Trophoblast cell (in vitro differentiated cells and primary cell): ENCODE data around the gene TAX1BP3.

Experiments used
- DNase-seq, 2 donors: peaks; one replicate each; pipeline ENCODE4 v3.0.0-alpha.2; 2016
- H2AFZ ChIP-seq: 2 replicates; pipeline ENCODE4 v1.6.1; 2013; ENCODE audit warnings: low read length, moderate library complexity, mild to moderate bottlenecking; ENCODE audit not compliant: insufficient read depth, poor library complexity
- H2AK5ac ChIP-seq: 2 replicates; pipeline ENCODE4 v1.6.1; 2013; ENCODE audit warnings: mild to moderate bottlenecking, low read length
- H2BK120ac ChIP-seq: 2 replicates; pipeline ENCODE4 v1.6.1; 2013; ENCODE audit warnings: low read length, mild to moderate bottlenecking, moderate library complexity; ENCODE audit not compliant: insufficient read depth, poor library complexity
- H2BK12ac ChIP-seq: 2 replicates; pipeline ENCODE4 v1.6.1; 2013; ENCODE audit warnings: mild to moderate bottlenecking, low read length, moderate library complexity
- H2BK5ac ChIP-seq: 2 replicates; pipeline ENCODE4 v1.6.1; 2013; ENCODE audit warnings: low read length, low read depth, moderate library complexity, mild to moderate bottlenecking; ENCODE audit not compliant: poor library complexity
- H3K14ac ChIP-seq: 2 replicates; pipeline ENCODE4 v1.6.1; 2013; ENCODE audit warnings: mild to moderate bottlenecking, low read length
- H3K18ac ChIP-seq: 2 replicates; pipeline ENCODE4 v1.6.1; 2013; ENCODE audit warnings: mild to moderate bottlenecking, low read length
- H3K23ac ChIP-seq: 2 replicates; pipeline ENCODE4 v1.6.1; 2013; ENCODE audit warnings: low read length
- H3K27ac ChIP-seq: 2 replicates; pipeline ENCODE4 v1.5.1; 2013; ENCODE audit warnings: low read depth, mild to moderate bottlenecking, inconsistent platforms, low read length, moderate library complexity
- H3K27me3 ChIP-seq: 2 replicates; pipeline ENCODE4 v1.6.1; 2013; ENCODE audit warnings: inconsistent platforms, mild to moderate bottlenecking, low read length, moderate library complexity; ENCODE audit not compliant: insufficient read depth
- H3K36me3 ChIP-seq, 2 experiments: 1 replicate in 1 of 2; 2 replicates in 1 of 2; pipeline ENCODE4 v1.6.1; 2013; ENCODE audit warnings: low read length in 2 of 2, mild to moderate bottlenecking in 2 of 2, moderate library complexity in 1 of 2; ENCODE audit not compliant: insufficient read depth in 2 of 2, control insufficient read depth in 1 of 2
- H3K4ac ChIP-seq: 2 replicates; pipeline ENCODE4 v1.6.1; 2013; ENCODE audit warnings: low read depth, mild to moderate bottlenecking, low read length, moderate library complexity
- H3K4me1 ChIP-seq, 2 experiments: 1 replicate in 1 of 2; 2 replicates in 1 of 2; pipeline ENCODE4 v1.6.1; 2013; ENCODE audit warnings: low read length in 2 of 2, mild to moderate bottlenecking in 2 of 2, moderate library complexity in 1 of 2; ENCODE audit not compliant: insufficient read depth in 2 of 2, control insufficient read depth in 1 of 2
- H3K4me2 ChIP-seq: 2 replicates; pipeline ENCODE4 v1.6.1; 2013; ENCODE audit warnings: inconsistent platforms, mild to moderate bottlenecking, low read length, moderate library complexity
- H3K4me3 ChIP-seq: 2 replicates; pipeline ENCODE4 v1.5.1; 2013; ENCODE audit warnings: mild to moderate bottlenecking, low read depth, low read length, inconsistent platforms
- H3K79me1 ChIP-seq: one replicate; pipeline ENCODE4 v1.6.1; 2013; ENCODE audit warnings: low read length
- H3K79me2 ChIP-seq: 2 replicates; pipeline ENCODE4 v1.6.1; 2013; ENCODE audit warnings: low read length, mild to moderate bottlenecking; ENCODE audit not compliant: control insufficient read depth, insufficient read depth, poor library complexity
- H3K9ac ChIP-seq: 2 replicates; pipeline ENCODE4 v1.6.1; 2013; ENCODE audit warnings: mild to moderate bottlenecking, low read length
- H3K9me3 ChIP-seq: 2 replicates; pipeline ENCODE4 v1.6.1; 2013; ENCODE audit warnings: low read depth, mild to moderate bottlenecking, control low read depth, inconsistent platforms, low read length; ENCODE audit not compliant: insufficient read depth
- H4K12ac ChIP-seq: 2 replicates; pipeline ENCODE4 v1.6.1; 2013; ENCODE audit warnings: low read depth, mild to moderate bottlenecking, low read length, moderate library complexity
- H4K8ac ChIP-seq: 2 replicates; pipeline ENCODE4 v1.6.1; 2013; ENCODE audit warnings: low read depth, mild to moderate bottlenecking, low read length, moderate library complexity
- H4K91ac ChIP-seq: one replicate; pipeline ENCODE4 v1.6.1; 2013; ENCODE audit warnings: low read depth, mild to moderate bottlenecking, low read length, moderate library complexity
- WGBS: extraction: QIAGEN DNeasy Blood & Tissue Kit; methylation state at CpG from one replicate; pipeline ENCODE4 v1.1.7; 2013; ENCODE audit warnings: missing lambda C conversion rate; ENCODE audit not compliant: insufficient read length, insufficient coverage; ENCODE audit errors: extremely low coverage; 5-methylcytosine and 5-hydroxymethylcytosine counted together

TAX1BP3 gene

GRCh38 chr17:3669085-3669347 is 638 bp upstream of the TAX1BP3 start:
- peak overlapping the region; percentile 23 for H2BK120ac ChIP-seq
- peak overlapping the region; percentile 97 for H3K4me3 ChIP-seq
- peak overlapping the region; percentile 78 for H3K14ac ChIP-seq
- no peak for DNase-seq
- H3K79me2 ChIP-seq = peaks cover 23% of the 10 kb centered on the region
- no peaks in the 10 kb centered on the region for H3K9me3 ChIP-seq
- no peak overlapping the region for H3K23ac ChIP-seq
- H3K36me3 ChIP-seq = peaks cover 21 to 22% of the 10 kb centered on the region in 2 experiments
- H3K18ac ChIP-seq = peak overlapping the region; percentile 76
- peak overlapping the region; percentile 38 for H2BK5ac ChIP-seq
- no peak overlapping the region for H3K27ac ChIP-seq
- H3K9ac ChIP-seq = peak overlapping the region; percentile 91
- peak overlapping the region; percentile 92 for H3K4ac ChIP-seq
- H4K12ac ChIP-seq = peak overlapping the region; percentile 91
- peak overlapping the region; percentile 50 for H2AK5ac ChIP-seq
- peak overlapping the region; percentile 76 for H3K4me2 ChIP-seq
- H2AFZ ChIP-seq = peak overlapping the region; percentile 85
- WGBS = no CpG with 5 or more reads among the region's 32 CpGs
- H4K91ac ChIP-seq = peak overlapping the region; percentile 69
- H2BK12ac ChIP-seq = no peak overlapping the region
- H3K79me1 ChIP-seq = peaks cover 15% of the 10 kb centered on the region
- H4K8ac ChIP-seq = peak overlapping the region; percentile 96
- peaks cover 7 to 15% of the 10 kb centered on the region in 2 experiments for H3K4me1 ChIP-seq
- no peaks in the 10 kb centered on the region for H3K27me3 ChIP-seq

GRCh38 chr17:3667366-3668278 is 756 bp downstream of the TAX1BP3 start:
- peak overlapping the region; percentile 96 for H3K4me3 ChIP-seq
- peak overlapping the region; percentile 78 for H3K4me2 ChIP-seq
- no peaks in the 10 kb centered on the region for H3K9me3 ChIP-seq
- peak overlapping the region; percentile 98 for H3K4ac ChIP-seq
- H3K18ac ChIP-seq = peak overlapping the region; percentile 100
- H3K79me2 ChIP-seq = peaks cover 23% of the 10 kb centered on the region
- peak overlapping the region; percentile 99 for H4K8ac ChIP-seq
- H3K27me3 ChIP-seq = no peaks in the 10 kb centered on the region
- H3K9ac ChIP-seq = peak overlapping the region; percentile 92
- peaks cover 32 to 33% of the 10 kb centered on the region in 2 experiments for H3K36me3 ChIP-seq
- H2AFZ ChIP-seq = peak overlapping the region; percentile 95
- WGBS = no CpG with 5 or more reads among the region's 39 CpGs
- peak overlapping the region; percentile 63 for H2BK12ac ChIP-seq
- H3K23ac ChIP-seq = no peak overlapping the region
- H3K27ac ChIP-seq = peak overlapping the region; percentile 100
- H3K79me1 ChIP-seq = peaks cover 15% of the 10 kb centered on the region
- H4K12ac ChIP-seq = peak overlapping the region; percentile 97
- peak overlapping the region; percentile 100 for H4K91ac ChIP-seq
- peak overlapping the region; percentile 100 for H2BK5ac ChIP-seq
- peak overlapping the region; percentile 99 for H2AK5ac ChIP-seq
- H2BK120ac ChIP-seq = peak overlapping the region; percentile 100
- DNase-seq = peak; percentile 90 to 94
- H3K14ac ChIP-seq = peak overlapping the region; percentile 100
- H3K4me1 ChIP-seq = peaks cover 7 to 15% of the 10 kb centered on the region in 2 experiments

GRCh38 chr17:3666516-3666915 is 1.9 kb downstream of the TAX1BP3 start:
- peak overlapping the region; percentile 17 for H3K4me2 ChIP-seq
- peak overlapping the region; percentile 19 for H2AFZ ChIP-seq
- no peak overlapping the region for H2AK5ac ChIP-seq
- peaks cover 38 to 40% of the 10 kb centered on the region in 2 experiments for H3K36me3 ChIP-seq
- H3K18ac ChIP-seq = peak overlapping the region; percentile 89
- H3K9me3 ChIP-seq = no peaks in the 10 kb centered on the region
- no peak overlapping the region for H3K27ac ChIP-seq
- H4K12ac ChIP-seq = no peak overlapping the region
- H3K27me3 ChIP-seq = no peaks in the 10 kb centered on the region
- no peak overlapping the region for H3K4me3 ChIP-seq
- peaks cover 7 to 15% of the 10 kb centered on the region in 2 experiments for H3K4me1 ChIP-seq
- H3K79me1 ChIP-seq = peaks cover 15% of the 10 kb centered on the region
- H3K14ac ChIP-seq = peak overlapping the region; percentile 40
- H2BK5ac ChIP-seq = peak overlapping the region; percentile 1
- H4K8ac ChIP-seq = no peak overlapping the region
- H3K79me2 ChIP-seq = peaks cover 23% of the 10 kb centered on the region
- no peak overlapping the region for H3K23ac ChIP-seq
- no CpG with 5 or more reads among the region's 6 CpGs for WGBS
- DNase-seq = no peak
- H3K9ac ChIP-seq = peak overlapping the region; percentile 49
- no peak overlapping the region for H4K91ac ChIP-seq
- H2BK120ac ChIP-seq = no peak overlapping the region
- H3K4ac ChIP-seq = peak overlapping the region; percentile 77
- no peak overlapping the region for H2BK12ac ChIP-seq

GRCh38 chr17:3665834-3666233 is 2.5 kb downstream of the TAX1BP3 start:
- Histone ChIP-seq H3K79me2 (peaks cover 23% of the 10 kb centered on the region), H3K14ac (no peak overlapping the region), H3K4me2 (no peak overlapping the region), H3K9ac (no peak overlapping the region), H3K4ac (peak overlapping the region; percentile 77), H3K9me3 (no peaks in the 10 kb centered on the region), H4K91ac (no peak overlapping the region), H3K4me3 (no peak overlapping the region), H4K12ac (no peak overlapping the region), H4K8ac (no peak overlapping the region), H3K4me1 (peaks cover 7 to 15% of the 10 kb centered on the region in 2 experiments), H3K36me3 (peaks cover 38 to 42% of the 10 kb centered on the region in 2 experiments), H2BK120ac (no peak overlapping the region), H3K27me3 (no peaks in the 10 kb centered on the region), H3K18ac (peak overlapping the region; percentile 43), H2AK5ac (no peak overlapping the region), H2BK12ac (no peak overlapping the region), H3K79me1 (peaks cover 15% of the 10 kb centered on the region), H2AFZ (no peak overlapping the region), H3K27ac (no peak overlapping the region), H2BK5ac (no peak overlapping the region), H3K23ac (no peak overlapping the region)
- no peak for DNase-seq
- WGBS = no CpG with 5 or more reads among the region's 5 CpGs
